NCI-H146 treated with DMSO at 0.1 percent for 48 hours (cell line): ENCODE results near the gene TIMM22.
A peak's percentile ranks its signal among the peaks of the same experiment; 100 is the strongest.
"Not testable (repeated sequence)": the region's sequence is repeated elsewhere in the genome, so short reads cannot be mapped to it uniquely, and the experiment has no call there.

Source experiments
- DNase-seq: peaks from one replicate; lab custom pipeline; 2025; ENCODE audit not compliant: unreplicated experiment; lab: John Stamatoyannopoulos, UW

The TIMM22 gene

DNA sequence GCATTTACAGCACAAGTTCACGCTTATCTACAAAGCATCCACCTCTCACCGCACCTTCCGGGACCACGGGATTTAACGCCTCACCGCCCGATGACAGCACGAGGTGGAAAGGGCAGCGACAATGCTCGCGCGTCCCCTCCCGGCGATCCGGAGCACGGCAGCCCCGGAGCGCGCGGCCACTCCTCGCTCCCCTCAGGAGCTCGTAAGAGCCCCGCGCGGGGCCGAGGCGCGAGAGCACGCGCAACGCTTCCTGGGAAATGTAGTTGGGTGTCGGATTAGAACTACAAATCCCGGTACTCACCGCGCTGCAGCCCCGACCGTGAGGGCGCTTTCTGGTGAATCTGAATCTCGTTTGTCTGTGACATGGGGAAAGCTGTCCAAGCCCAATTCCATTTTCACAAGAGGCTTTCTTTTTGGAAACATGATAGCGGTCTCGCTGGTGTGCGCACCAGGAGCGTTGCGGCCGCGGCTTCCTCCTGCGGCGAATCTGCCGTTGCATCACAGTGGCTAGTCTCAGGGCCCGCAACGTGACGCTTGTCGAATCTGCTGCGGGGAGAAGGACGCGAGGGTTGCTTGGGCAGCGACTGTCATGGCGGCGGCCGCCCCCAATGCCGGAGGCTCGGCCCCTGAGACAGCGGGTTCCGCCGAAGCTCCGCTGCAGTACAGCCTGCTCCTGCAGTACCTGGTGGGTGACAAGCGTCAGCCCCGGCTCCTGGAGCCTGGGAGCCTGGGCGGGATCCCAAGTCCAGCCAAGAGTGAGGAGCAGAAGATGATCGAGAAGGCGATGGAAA, at the start of gene TIMM22:
TIMM22 (plus strand) TSS at position 576 of the 791 bp plus-strand sequence; CDS start at position 590, 14 bp downstream.
- DNase-seq = peak; percentile 90

DNA sequence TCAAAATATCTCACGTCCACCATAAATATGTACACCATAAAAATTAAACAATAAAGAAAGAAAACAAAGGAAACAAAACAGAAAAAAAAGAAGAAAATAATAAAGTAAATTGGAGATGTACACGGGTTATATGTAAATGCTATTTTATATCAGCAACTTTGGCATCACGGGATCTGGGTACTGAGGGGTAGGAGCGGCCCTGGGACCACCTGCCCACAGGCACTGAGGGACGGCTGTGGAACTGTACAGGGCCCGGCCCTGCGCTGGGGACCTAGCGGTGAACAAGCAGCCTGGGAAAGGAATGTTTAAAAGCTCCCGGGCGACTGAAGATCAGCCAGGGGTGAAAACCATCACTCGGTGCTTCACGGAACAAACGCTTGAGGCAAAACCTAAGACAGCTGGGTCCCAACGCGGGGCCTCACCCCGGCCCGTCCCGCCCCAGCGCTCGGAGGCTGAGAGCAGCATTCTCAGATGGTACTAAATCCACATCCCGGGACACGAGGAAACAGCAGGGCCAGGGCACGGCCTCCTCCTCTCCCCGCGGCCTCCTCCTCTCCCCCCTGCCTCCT, 48.6 kb upstream of the TIMM22 start:
- no peak for DNase-seq

DNA sequence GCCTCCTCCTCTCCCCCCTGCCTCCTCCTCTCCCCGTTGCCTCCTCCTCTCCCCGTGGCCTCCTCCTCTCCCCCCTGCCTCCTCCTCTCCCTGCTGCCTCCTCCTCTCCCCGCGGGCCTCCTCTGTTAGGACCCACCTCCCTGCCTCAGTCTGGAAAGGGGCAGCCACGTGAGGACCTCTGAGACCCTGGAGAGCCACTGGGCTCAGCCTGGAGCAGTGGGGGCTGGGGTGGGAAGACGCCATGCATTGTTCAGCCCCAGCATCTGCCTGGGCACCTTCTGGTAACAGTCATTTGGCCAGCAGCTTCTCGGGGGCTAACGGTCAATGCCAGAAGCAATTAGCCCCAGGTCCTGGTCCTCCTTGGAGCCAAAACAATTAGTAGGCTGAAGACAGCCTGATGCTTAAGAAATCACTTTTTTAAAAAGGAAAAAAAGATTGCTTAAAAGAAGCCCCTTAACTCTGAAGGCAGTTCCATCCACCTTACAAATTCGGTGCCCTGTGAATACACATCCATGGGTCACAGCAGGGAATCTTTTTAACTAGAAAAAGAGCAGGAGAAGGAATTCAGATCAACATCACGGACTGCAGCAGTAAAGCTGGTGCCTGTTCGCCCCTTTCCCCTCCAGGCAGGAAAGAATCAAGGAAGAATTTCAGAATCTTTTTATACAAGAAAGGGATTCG, 47.2 kb upstream of the TIMM22 start:
- no peak for DNase-seq

DNA sequence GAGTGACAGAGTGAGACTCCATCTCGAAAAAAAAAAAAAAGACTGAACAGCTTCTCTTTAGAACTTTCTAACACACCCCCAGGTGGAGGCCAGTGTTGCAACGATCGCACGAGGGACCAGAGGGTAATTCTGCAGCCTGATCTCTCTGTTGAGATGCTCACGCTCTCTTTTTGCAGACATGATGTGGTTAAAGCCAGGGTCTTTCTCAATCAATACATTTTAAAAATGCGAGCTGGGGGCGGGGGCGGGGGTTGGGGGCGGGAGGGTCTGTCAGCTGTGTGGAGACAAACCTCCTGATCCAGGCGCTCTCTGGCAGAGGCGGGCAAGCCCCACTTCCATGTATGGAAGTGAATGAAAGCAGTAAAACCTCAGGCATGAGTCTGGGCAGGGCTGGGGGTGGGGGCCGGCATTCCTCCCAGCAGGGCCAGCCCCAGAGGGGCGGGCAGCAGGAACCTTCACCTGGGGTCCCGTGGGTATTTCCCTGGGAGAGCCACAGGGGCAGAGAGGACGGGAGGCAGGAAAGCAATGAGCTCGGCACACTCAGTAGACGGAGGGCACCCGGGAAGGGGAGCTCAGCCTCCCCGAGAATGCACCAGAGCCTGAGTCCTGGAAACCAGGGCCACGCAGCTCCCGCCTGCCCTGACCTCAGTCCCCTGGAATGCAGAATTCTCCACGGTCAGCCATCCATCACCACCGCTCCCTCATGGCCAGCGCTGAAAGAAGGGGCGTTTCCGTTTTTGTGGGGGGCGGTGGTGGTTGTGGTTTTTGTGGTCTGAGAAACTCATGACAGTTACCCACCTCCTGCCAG, 45.4 kb upstream of the TIMM22 start:
- no peak for DNase-seq

DNA sequence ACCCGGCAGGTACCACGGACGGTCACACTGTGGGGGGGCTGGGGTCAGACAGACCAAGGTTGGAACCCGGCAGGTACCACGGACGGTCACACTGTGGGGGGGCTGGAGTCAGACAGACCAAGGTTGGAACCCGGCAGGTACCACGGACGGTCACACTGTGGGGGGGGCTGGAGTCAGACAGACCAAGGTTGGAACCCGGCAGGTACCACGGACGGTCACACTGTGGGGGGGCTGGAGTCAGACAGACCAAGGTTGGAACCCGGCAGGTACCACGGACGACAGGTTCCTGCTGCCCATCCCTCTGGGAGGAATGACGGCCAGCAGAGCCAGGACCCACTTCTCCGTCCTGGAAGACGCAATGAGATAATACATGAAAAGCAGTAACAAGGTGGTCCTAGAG, 44.3 kb upstream of the TIMM22 start:
- not testable (repeated sequence) for DNase-seq

DNA sequence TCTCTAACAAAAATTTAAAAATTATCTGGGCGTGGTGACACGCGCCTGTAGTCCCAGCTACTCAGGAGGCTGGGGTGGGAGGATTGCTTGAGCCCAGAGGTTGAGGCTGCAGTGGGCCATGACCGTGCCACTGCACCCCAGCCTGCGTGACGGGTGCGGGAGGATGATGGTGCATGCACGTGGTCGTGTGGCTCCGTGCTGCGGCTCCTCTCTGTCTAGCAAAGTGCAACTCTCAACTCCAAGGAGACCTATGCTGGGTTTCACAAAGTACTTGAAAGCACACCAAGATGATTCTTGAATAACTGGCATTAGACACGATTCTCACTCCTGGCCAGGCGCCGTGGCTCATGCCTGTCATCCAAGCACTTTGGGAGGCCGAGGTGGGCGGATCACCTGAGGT, 43.2 kb upstream of the TIMM22 start:
- DNase-seq = no peak

DNA sequence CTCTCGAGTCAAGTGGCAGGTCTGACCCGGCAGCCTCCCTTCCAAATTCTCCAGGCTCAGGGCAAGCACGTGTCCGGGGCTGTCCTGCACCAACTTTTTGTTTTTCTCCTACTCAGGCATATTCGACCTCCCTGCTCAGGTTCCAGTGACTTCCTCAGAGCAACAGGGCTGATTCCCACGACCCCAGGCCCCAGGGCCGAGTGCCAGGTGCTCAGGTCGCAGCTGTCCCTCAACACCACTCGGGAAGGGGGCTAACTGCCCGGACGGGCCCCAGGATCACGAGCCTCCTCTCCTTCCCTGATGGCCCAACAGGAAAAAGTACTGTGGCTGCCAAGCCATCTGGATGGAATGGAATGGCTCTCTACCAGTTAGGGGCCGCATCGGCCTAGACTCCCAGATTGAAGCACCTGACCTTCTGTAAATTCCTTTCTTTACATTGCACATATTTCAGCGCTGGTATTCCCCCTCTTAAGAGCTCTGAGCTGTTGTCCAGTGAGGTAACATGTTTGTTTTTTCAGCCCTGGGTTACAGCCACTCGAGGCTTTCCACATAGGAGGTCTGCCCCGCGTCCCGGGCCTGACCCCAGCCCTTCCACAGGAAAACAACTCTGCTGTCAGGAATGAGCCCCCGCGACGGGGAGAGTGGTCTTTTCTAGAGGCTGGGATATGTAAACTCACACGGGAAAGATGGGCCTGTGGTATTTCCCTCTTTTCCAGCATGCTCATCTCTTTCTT, 42.3 kb upstream of the TIMM22 start:
- no peak for DNase-seq

DNA sequence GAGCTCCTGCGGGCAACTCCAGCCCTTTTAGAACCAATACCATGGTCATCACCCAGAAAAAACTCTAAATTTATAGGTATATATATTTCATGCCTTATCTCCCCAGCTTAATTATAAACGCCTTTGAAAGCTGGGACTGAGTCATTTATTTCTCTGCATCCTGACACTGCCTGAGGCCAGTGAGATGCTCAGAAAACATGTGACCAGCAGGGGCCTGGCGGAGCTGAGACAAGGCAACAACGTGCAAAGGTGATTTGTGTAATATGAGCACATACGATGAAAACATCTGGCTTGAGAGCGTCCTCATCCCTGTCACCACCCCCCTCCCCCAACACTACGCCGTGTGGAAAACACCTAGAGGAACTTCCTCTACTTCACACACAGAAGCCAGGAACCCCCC, 40.0 kb upstream of the TIMM22 start:
- peak; percentile 35 for DNase-seq

DNA sequence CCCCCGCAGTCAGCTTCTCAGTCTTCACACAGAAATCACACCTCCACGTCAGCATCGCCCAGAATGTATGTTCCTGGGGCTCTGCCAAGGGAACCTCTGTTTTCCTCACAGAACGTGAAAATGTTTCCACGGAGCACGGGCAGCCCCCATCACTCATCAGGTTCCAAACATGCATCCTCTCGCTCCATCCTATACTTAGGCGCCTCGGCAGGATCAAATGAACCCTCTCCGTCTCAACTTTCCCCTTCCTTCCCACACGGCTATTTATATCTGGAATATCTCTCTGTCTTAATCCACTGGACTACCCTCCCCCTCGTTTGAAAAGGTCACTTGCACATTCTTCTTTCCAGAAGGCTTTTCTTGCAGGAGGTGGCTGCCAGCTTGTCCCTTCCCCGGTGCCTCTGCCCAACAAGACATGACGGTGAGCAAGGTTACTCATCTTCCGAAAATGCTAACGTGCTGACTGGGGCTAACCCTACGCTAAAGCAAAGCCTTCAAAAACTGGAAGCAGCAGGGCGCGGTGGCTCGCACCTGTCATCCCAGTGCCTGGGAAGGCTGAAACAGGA, 39.0 kb upstream of the TIMM22 start:
- DNase-seq = no peak

DNA sequence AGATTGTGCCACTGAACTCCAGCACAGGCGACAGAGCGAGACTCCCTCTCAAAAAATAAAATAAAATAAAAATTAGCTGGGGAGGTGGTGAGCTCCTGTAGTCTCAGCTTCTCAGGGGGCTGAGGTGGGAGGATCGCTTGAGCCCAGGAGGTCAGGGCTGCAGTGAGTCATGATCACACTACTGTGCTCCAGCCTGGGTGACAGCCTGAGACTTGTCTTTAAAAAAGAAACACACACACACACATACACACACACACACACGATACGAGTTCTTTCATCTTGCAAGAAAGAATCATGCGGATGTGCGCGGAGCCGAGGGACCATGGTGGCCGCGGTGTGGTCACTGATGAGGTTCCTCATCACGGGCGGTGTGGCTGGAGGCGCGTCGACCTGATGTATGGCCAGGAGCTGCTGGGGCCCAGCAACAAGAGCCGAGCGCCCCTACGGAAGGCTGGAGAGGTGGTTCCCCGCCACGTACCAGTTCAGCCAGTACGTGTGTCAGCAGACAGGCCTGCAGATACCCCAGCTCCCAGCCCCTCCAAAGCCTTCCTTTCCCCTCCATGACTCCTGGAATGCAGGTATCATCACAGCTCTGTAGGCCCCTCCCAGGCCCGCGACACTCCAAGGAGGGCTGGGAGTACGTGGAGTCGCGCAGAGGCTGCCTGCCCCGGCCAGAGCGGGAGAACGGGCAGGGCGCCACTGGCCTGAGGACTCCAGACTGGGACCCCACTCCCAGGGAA, 38.0 kb upstream of the TIMM22 start:
- DNase-seq = no peak

DNA sequence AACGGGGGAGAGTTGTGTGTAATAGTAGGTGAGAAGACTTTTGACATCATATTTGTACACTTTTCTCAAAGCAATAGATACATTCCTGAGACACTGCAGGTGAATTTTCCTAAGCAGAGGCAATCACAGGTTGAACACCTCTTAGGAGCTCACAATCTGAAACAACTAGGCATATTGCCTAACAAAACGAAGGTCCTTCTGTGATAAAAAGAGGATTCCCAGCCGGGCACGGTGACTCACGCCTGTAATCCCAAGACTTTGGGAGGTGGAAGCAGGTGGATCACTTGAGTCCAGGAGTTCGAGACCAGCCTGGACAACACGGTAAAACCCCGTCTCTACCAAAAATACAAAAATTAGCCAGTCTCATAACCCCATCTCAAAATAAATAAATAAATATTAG, 34.8 kb upstream of the TIMM22 start:
- no peak for DNase-seq

DNA sequence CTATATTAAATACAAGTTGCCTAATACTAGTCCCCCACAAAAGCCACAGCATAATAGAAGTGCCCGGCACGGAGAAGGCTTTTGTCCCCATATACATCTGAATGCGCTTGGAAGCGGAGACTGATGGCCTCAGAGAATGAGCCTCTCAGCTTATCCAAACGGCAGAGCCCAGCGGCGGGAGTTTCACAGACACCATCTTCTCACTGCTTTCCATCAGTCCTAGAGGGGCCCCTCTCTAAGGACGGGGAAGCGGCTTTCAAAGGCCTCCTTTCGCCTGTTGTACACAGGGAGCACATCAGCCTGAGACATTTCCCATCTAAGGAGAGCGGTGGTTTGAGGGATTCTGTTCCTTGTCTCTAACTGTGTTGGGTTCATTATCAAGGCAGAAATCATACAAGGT, 34.3 kb upstream of the TIMM22 start:
- DNase-seq = no peak

DNA sequence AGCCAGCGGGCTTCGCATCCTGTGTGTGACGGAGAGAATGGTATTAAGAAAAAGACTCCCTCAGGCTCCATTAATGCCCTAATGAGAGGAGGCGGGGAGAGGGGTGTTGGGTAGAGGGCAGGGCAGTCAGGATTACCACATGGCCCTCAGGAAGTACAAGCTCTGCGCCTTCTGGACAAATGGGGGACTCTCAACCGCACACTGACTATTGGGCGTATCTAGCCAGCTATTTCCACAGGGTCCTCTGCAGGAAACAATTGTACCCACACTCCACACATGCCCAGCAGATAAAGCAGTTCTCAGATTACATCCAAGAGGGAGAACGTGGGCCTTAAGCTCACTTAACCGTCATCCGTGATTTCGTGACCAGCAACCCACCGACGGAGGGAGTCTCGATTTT, 32.1 kb upstream of the TIMM22 start:
- DNase-seq = peak; percentile 72

DNA sequence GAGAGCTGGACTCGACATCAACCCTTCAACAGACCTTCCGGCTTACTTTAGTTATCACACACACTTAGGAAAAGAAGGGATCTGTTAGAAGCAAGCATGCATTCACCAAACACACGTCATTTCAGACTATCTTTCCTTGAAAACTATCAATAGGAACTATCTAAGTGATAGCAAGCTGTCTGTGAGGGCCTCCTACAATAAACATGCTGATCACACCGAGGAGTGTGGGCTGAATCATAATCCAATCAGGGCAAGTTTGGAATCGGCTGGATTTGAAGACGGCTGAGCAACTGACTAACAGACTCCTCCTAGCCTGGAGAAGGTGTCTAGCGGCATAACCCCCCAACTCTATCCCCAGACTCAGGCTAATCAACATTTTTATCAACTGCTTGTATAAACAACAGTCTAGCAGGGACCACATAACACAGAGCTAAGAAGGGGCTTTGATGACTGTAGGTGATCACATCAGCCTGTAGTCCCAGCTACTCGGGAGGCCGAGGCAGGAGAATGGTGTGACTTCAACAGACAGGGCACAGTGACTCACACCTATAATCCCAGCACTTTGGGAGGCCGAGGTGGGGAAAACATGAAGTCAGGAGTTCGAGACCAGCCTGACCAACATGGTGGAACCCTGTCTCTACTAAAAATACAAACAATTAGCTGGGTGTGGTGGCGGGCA, 31.5 kb upstream of the TIMM22 start:
- DNase-seq = no peak

DNA sequence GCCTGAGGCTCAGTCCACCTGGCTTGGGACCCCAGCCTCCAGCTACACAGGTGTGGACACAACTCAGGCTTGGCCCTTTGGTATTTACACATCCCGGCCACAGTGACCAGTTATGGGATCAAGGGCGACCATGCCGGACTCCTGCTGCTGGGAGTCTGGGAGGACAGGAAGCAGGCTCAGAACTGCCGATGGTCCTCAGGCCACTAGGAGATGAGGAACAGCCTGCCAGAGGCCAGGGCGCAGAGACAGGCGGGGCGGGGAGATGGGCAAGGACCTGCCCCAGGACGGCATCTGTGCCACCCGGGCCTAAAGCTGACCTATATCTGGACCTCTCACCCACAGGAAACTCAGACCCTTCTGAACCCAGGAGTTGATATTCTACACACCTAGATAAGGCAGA, 29.8 kb upstream of the TIMM22 start:
- DNase-seq = no peak

DNA sequence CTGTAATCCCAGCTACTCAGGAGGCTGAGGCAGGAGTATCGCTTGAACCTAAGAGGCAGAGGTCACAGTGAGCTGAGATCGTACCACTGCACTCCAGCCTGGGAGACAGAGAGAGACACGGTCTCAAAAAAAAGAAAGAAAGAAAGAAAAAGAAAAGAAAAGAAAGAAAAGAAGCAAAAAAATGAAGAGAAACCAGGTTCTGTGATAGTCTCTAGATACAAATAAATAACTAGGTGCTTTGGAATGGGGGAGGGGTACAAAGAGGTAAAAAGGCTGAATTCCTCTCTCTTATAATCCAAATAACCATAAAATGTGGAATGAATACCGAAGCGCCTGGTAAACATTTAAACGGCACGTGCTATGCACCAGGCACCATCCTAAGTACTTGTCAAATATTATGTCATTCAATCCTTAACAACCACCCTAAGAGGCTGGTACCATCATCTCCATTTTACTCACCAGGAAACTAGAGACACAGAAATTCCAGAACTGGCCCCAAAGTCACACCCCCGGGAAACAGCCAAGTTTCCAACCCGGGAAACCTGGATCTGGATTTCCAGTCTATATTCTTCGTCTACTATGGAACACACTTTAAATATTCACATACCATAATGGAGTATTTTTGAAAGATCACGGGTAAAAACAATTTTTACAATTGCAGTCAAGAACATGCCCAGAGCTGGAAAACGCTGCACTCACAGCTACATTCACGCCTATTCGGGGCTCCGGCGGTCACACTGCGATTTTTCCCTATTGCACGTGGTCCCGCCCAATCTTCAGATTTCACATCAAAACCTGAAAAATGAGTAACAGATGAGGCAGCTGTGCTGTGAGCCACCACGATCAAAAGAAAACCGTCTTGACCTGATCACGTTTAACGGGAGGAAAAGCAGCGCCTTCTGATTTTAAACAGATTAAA, 27.9 kb upstream of the TIMM22 start:
- peak; percentile 29 for DNase-seq

DNA sequence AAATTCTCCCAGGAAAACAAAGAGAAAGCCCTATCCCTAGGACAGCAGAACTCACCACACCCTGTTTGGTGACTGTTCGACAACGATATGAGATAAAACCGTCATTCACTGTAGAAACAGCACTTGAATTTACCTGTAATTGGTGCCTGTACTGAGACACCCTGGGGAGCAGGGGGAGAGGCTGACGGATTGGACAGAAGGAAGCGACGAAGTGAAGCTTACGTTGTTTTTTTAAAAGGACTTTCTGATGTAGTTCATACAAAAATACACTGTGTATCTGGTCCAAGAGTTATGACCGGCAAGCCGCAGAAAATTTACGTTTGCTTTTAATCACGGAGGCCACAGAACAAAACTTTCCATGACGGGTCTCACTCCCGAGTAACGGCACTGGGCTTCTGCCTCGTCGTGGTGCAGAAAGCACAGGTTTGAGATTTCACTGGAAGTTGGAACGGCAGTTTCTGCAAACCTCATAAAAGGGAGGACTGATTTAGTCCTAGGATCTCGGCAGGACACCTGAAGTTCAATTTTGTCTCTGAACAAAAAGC, 27.0 kb upstream of the TIMM22 start:
- peak; percentile 49 for DNase-seq

DNA sequence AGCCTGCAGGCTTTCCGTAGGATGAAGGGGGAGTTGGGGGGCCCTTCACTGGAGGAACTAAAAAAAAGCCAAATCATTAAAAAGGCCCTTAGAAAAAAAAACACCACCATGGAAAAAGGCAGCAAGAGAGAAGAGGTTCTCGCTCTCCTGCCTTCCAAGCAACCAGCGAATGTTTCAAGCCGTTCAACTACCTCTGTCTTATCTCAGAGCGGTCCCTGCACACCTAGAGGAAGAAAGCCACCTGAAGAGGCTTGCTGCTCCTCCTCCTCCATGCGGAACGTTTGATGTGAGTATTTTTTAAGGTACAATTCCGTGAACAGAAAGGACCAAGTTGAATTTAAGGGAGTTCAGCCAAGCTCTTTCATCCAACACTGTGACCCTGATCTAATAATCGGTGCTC, 26.6 kb upstream of the TIMM22 start:
- no peak for DNase-seq
